ENCODE data around the gene FLVCR2. TPM values are rescaled to one million over a fixed set of nuclear protein-coding genes. Genes with fewer than 3 reads are reported as not detected.

The FLVCR2 gene
- total RNA-seq, 1 donor from 2014 or later: 3.1 TPM

DNA sequence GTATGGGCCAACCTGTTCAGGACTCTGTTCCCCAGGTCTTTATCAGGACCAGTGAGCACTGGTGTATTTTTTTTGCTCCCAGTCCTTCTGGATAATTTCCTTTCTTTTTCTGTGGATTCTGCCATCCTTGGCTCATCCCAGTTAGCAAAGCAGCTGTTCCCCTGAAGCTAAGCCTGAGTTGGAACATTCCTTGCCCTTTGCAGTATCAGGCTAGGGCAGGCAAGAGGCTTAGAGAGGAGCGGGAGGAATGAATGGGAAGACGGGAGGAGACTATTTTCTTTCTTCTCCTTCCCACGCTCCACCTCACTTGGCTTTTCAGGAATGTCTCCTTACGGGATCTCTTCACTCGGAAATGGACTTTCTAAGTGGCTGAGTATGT lies 53.0 kb downstream of the FLVCR2 start:
- Mint-ChIP-seq H3K27ac (ENCODE audit: unreplicated experiment) (no peak overlapping the region), H3K4me3 (ENCODE audit: unreplicated experiment) (no peak overlapping the region), H3K4me1 (ENCODE audit: low read depth, unreplicated experiment) (peaks cover 28% of the 10 kb centered on the region), H3K9me3 (ENCODE audit: unreplicated experiment) (no peaks in the 10 kb centered on the region), H3K36me3 (ENCODE audit: low read depth, unreplicated experiment) (peaks cover 11% of the 10 kb centered on the region), H3K27me3 (ENCODE audit: low read depth, unreplicated experiment) (no peaks in the 10 kb centered on the region)
- peaks cover 3% of the 10 kb centered on the region for H3K4me1 ChIP-seq (ENCODE audit: insufficient read depth, low read length)
- TF ChIP-seq, protein P1, sequence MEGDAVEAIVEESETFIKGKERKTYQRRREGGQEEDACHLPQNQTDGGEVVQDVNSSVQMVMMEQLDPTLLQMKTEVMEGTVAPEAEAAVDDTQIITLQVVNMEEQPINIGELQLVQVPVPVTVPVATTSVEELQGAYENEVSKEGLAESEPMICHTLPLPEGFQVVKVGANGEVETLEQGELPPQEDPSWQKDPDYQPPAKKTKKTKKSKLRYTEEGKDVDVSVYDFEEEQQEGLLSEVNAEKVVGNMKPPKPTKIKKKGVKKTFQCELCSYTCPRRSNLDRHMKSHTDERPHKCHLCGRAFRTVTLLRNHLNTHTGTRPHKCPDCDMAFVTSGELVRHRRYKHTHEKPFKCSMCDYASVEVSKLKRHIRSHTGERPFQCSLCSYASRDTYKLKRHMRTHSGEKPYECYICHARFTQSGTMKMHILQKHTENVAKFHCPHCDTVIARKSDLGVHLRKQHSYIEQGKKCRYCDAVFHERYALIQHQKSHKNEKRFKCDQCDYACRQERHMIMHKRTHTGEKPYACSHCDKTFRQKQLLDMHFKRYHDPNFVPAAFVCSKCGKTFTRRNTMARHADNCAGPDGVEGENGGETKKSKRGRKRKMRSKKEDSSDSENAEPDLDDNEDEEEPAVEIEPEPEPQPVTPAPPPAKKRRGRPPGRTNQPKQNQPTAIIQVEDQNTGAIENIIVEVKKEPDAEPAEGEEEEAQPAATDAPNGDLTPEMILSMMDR (IDR thresholded peaks at IDR 0.05; ENCODE audit: insufficient read depth, low read depth, low read length): no peak
- TF ChIP-seq EZH2 (IDR thresholded peaks at IDR 0.05; ENCODE audit: insufficient read depth, low read length): no peak
- H4K20me1 ChIP-seq (ENCODE audit: insufficient read depth, low read length): no peaks in the 10 kb centered on the region
- H3K9ac ChIP-seq (ENCODE audit: low read length): no peak overlapping the region
- no peak overlapping the region for H3K27ac ChIP-seq (ENCODE audit: low read depth, low read length)
- DNase-seq (ENCODE audit: low read depth) (peak; percentile 43), FAIRE-seq (no peak)
- H3K27me3 ChIP-seq (ENCODE audit: insufficient read depth, low read length): peaks cover 5% of the 10 kb centered on the region
- H2AFZ ChIP-seq (ENCODE audit: low read depth, low read length): no peak overlapping the region
- no peak overlapping the region for H3K4me3 ChIP-seq (ENCODE audit: insufficient read depth, low read depth, low read length)
- H3K9me3 ChIP-seq (ENCODE audit: insufficient read depth, low read depth, low read length): no peaks in the 10 kb centered on the region
- H3K36me3 ChIP-seq (ENCODE audit: insufficient read depth, low read length): no peaks in the 10 kb centered on the region
- no peak overlapping the region for H3K4me2 ChIP-seq (ENCODE audit: low read length)
- H3K79me2 ChIP-seq (ENCODE audit: insufficient read depth, low read length): no peaks in the 10 kb centered on the region

DNA sequence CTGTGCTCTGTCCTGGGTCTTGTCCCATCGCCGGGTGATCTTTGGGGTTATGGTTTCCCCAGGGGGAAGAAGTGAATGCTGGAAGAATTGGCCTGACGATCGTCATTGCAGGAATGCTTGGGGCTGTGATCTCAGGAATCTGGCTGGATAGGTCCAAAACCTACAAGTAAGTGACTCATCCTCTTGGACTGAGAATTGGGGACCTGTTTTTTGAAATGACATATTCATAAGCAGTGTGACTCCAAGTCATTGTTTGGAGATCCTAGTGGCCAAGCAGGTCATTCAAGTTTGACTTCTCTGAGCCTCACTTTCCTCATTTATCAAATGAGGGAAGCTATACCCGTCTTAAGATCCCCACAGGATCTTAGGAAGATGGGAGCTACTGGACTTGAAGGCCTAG lies 56.4 kb downstream of the FLVCR2 start:
- Histone ChIP-seq H3K4me1 (ENCODE audit: insufficient read depth, low read length) (peaks cover 3% of the 10 kb centered on the region), H3K4me3 (ENCODE audit: insufficient read depth, low read depth, low read length) (no peak overlapping the region), H3K27ac (ENCODE audit: low read depth, low read length) (no peak overlapping the region), H4K20me1 (ENCODE audit: insufficient read depth, low read length) (no peaks in the 10 kb centered on the region), H3K4me2 (ENCODE audit: low read length) (no peak overlapping the region), H3K36me3 (ENCODE audit: insufficient read depth, low read length) (no peaks in the 10 kb centered on the region), H3K27me3 (ENCODE audit: insufficient read depth, low read length) (peaks cover 5% of the 10 kb centered on the region), H3K9ac (ENCODE audit: low read length) (no peak overlapping the region), H2AFZ (ENCODE audit: low read depth, low read length) (no peak overlapping the region), H3K79me2 (ENCODE audit: insufficient read depth, low read length) (no peaks in the 10 kb centered on the region), H3K9me3 (ENCODE audit: insufficient read depth, low read depth, low read length) (no peaks in the 10 kb centered on the region)
- Mint-ChIP-seq H3K36me3 (ENCODE audit: low read depth, unreplicated experiment) (peaks cover 18% of the 10 kb centered on the region), H3K27ac (ENCODE audit: unreplicated experiment) (no peak overlapping the region), H3K4me1 (ENCODE audit: low read depth, unreplicated experiment) (peaks cover 25% of the 10 kb centered on the region), H3K9me3 (ENCODE audit: unreplicated experiment) (no peaks in the 10 kb centered on the region), H3K27me3 (ENCODE audit: low read depth, unreplicated experiment) (no peaks in the 10 kb centered on the region), H3K4me3 (ENCODE audit: unreplicated experiment) (no peak overlapping the region)
- TF ChIP-seq, protein P1 (IDR thresholded peaks at IDR 0.05; ENCODE audit: insufficient read depth, low read depth, low read length): no peak
- TF ChIP-seq EZH2 (IDR thresholded peaks at IDR 0.05; ENCODE audit: insufficient read depth, low read length): no peak
- DNase-seq (ENCODE audit: low read depth): no peak
- no peak for FAIRE-seq

DNA sequence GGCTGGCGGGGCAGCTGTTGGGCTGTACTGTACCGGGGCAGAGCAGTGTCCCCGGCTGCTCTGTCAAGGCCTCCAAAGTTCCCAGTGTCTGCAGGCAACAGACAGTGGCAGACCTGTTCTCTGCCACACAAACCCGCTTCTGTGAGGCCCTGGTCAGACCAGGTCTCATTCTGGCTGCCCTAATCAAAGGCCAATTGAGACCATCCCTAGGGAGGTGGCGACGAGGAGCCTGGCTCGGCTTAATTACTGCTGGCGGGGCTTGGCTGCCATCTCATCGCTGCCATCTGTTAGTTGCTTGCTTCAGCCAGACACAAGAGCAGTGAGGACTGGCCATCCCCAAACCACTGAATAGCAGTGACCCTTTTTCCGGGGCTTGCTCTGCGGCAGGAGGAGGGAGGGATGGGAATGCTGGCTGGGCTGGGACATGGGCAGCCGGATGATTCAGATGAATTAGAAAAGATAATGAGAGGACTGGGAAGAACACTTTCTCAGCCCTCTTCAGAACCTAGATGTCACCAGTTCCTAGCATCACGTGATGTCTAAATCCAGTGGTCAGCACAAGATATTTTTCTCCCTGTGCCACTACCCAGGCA lies 57.8 kb downstream of the FLVCR2 start:
- H3K9me3 Mint-ChIP-seq (ENCODE audit: unreplicated experiment): no peaks in the 10 kb centered on the region
- Histone ChIP-seq H3K27me3 (ENCODE audit: insufficient read depth, low read length) (peaks cover 5% of the 10 kb centered on the region), H3K9me3 (ENCODE audit: insufficient read depth, low read depth, low read length) (no peaks in the 10 kb centered on the region), H3K36me3 (ENCODE audit: insufficient read depth, low read length) (no peaks in the 10 kb centered on the region), H3K4me3 (ENCODE audit: insufficient read depth, low read depth, low read length) (no peak overlapping the region), H3K4me2 (ENCODE audit: low read length) (peak overlapping the region; percentile 9), H4K20me1 (ENCODE audit: insufficient read depth, low read length) (no peaks in the 10 kb centered on the region), H3K79me2 (ENCODE audit: insufficient read depth, low read length) (no peaks in the 10 kb centered on the region), H3K4me1 (ENCODE audit: insufficient read depth, low read length) (peaks cover 3% of the 10 kb centered on the region), H3K9ac (ENCODE audit: low read length) (no peak overlapping the region), H3K27ac (ENCODE audit: low read depth, low read length) (no peak overlapping the region), H2AFZ (ENCODE audit: low read depth, low read length) (no peak overlapping the region)
- H3K4me1 Mint-ChIP-seq (ENCODE audit: low read depth, unreplicated experiment): peaks cover 22% of the 10 kb centered on the region
- H3K27ac Mint-ChIP-seq (ENCODE audit: unreplicated experiment): peak overlapping the region; percentile 78
- no peaks in the 10 kb centered on the region for H3K27me3 Mint-ChIP-seq (ENCODE audit: low read depth, unreplicated experiment)
- DNase-seq (ENCODE audit: low read depth) (peak; percentile 57), FAIRE-seq (no peak)
- H3K36me3 Mint-ChIP-seq (ENCODE audit: low read depth, unreplicated experiment): peaks cover 19% of the 10 kb centered on the region
- peak overlapping the region; percentile 27 for H3K4me3 Mint-ChIP-seq (ENCODE audit: unreplicated experiment)
- no peak for TF ChIP-seq EZH2 (IDR thresholded peaks at IDR 0.05; ENCODE audit: insufficient read depth, low read length)
- TF ChIP-seq, protein P1 (IDR thresholded peaks at IDR 0.05; ENCODE audit: insufficient read depth, low read depth, low read length): no peak
